ENCODE data around the gene KDM4B.

Gene KDM4B

DNA sequence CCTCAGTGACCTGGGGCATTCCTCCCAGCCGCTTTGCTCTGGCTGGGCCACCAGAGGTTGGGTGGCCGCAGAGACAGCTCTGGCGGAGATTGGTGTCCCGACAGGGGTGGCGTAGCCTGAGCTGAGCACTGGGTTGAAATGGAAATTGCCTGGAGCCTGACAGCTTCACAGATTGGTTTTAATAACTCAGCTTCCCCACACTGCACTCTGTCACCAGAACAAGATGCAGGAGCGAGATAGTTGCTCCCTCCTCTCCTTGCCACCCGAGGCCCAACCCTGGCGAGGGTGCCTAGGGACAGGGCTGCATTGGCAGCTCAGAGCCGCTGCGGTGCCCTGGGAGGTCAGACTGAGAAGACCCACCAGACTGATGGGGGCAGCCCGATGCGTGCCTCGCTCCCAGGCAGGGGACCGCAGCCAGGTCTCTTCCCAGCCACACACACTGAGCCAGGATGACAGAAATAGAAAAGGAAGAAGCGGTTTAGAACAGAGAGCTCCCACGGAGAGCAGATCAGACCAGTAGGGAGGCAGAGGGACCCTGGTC lies 84.1 kb downstream of the KDM4B start:
- DNase-seq, result no peak

DNA sequence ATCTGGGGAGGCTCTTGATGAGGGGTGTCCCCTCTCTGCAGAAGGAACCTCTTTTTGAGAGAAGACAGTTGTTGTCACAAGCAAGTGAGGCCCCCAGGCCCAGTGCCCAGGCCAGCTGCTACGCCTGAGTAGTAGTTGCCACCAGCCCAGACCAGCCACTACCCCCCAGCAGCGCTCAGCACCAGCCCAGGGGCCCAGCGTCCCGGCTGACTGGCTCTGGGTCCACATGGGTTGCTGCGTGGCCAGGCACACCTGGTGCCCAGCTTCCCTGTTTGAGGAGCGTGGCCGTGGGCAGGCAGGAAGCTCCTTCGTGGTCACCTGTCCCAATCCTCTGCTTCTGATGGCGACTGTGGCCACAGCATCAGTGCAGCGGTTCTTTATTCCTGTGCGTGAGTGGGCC lies 84.7 kb downstream of the KDM4B start:
- DNase-seq, result no peak

DNA sequence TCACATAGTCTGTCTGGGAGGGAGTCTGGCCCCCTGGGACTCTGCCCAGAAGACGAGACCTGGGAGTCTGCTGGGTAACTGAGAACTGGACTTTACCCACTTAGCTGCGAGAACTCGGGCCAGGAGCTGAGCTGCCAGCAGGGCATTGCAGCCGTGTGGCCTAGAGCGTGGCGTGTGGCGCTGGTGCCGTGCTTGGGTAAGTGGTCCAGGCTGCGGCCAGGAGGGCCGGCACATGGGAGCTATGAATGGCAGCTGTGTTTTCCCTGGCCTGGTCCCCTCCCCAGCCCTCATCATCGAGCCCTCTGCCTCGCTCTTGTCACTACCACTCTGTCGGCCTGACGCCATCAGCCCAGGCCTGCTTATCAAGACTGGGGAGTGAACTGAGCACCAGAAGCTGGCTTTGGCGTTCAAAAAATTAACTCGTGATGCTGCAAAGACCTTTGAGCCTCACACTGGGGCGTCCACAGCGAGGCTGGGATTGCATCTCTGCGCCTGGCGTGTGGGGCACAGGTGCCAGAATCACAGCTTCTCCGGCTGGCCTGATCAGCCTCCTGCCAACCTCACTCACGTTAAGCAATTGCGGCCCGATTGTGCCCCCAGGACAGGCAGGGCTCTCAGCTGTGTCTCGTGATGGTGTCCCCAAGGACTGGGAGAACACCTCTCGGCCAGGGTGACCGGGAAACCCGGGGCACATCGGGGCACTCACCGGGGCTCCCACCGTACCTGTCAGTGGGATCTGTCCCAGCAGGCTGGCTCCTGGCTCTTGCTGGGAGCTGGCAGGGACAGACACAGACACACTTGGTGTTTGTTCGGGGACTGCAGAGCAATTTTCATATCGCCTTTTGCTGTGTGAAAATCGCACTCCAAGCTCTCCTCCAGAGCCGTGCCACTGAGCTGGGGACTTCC lies 85.9 kb downstream of the KDM4B start:
- no peak for DNase-seq

DNA sequence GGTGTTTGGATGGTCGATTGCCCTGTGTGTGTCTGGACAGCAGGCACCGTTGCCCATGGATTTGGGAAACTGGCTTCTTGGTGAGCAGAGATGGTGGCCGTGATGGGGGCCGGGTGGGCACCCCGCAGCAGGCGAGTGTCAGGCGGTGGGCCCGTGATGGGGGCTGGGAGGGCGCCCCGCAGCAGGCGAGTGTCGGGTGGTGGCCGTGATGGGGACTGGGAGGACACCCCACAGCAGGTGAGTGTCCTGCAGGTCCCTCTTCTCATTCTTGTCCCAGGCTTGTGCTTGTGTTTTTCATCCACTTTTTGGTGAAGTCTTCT lies 86.5 kb downstream of the KDM4B start:
- DNase-seq, result no peak

DNA sequence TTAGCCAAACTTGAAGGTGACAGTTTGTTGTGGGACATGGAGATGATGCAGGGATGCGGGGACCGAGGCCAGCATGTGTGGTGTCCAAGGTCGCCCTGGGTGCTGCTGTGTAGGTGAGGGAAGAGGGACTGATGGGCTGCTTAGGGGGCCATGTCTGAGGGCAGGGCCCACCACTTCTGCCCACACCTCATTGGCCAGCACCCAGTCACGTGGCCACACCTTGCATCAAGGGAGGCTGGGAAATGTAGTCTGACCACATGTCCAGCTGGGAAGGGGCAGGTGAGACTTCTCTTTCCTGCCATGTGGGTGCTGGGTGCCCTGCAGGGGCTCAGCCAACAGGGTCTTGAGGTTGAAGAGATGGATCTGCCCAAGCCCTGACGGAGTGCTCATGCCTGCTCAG lies 88.9 kb downstream of the KDM4B start:
- DNase-seq, result no peak

DNA sequence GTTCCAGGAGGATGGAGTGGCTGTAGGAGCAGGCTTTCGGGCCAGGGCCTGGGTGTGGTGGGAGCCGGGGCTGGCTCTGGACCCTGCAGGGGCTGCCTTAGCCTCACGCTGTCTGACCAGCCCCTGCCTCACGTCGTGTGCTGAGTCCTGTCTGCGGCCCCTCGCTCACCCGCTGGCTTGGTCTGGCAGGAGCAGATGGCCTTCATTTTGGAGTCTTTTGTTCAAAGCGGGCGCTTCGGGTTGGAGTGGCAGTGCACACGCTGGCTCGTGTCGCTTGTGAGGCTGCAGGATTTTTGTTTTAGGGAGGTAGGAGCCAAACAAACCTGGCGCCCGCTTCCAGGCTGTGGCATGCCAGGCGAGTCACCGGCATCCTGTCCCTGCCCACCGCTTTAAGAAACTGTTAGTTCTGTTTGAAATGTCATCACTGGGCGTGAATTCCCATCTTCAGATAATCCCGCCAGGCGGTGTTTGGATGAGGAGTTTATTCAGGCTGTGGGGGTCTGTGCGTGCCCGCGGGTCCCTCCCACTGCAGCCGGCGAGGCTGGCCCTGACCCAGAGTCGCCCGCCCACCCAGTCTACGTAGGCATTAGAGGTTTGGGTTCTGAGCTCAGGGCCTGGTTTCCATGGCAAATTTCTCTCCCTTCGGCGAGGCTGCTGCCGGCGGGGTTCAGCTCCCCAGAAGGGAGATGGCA lies 89.8 kb downstream of the KDM4B start:
- no peak for DNase-seq

DNA sequence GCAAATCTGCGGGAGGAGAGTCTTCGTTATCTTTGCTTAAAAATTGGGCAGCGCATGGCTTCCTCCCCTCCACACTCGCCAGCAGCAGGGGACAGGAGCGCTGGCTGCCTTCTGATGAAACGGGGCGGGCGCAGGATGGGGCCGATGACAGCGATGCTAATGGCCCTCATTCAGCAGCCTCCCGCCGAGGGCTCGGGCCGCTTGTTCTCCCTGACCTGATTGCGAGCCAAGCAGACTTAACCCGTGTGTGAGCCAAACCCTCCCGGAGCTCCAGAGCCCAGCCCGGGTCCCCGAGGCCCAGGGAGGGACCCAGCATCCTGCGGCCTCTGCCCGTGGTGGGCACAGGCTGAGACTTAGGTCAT lies 90.3 kb downstream of the KDM4B start:
- no peak for DNase-seq

DNA sequence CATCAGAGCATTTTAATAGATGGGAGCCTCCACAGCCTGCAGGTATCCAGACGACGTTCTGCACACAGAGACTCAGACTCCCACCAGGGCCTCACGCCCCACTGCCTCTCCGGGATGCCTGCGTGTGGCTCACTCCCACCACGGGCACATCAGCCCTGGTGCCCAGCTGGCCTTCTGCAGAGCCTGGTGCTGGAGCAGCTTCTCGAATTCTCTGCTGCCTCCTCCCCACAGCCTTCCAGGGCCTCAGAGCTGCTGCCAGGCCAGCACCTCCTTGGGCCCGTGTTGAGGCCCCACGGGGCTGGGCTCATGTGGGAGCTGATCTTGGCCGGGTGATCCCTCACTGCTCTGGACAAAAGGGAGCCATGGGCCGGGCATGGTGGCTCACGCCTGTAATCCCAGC lies 90.9 kb downstream of the KDM4B start:
- DNase-seq, result no peak

DNA sequence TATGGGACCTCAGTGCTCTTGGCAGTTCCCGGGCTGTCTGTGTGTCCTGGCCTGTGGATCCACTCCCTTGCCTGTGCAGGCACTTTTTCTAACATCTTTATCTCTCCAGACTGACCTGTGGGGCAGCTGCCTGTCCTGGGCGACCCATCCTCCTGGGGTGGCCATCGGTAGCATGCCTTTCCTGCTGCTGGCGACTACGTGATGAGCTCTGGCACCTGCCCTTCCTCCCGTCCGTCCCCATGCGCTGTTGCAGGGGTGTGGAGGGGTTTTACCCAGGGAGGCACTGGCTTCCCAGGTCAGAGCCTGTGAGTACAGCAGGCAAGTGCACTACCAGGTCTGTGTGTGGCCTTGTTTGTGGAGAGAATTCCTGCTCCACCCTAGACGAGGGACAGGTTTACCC lies 93.3 kb downstream of the KDM4B start:
- no peak for DNase-seq

DNA sequence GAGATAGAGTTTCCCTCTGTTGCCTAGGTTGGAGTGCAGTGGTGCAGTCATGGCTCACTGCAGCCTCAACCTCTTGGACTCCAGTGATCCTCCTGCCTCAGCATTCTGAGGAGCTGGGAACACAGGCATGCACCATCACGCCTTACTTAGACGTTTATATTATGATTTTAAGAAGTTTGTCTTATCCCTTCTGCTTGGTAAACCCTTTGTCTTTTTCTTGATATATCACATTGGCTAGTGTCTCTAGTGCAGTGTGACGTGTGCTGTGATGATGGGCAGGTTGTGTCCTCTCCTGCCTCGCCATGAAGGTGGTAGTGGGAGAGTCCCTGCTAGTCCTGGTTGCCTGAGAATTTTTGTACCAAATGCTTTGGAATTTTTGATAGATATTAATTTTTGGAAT lies 93.9 kb downstream of the KDM4B start:
- DNase-seq, result no peak

DNA sequence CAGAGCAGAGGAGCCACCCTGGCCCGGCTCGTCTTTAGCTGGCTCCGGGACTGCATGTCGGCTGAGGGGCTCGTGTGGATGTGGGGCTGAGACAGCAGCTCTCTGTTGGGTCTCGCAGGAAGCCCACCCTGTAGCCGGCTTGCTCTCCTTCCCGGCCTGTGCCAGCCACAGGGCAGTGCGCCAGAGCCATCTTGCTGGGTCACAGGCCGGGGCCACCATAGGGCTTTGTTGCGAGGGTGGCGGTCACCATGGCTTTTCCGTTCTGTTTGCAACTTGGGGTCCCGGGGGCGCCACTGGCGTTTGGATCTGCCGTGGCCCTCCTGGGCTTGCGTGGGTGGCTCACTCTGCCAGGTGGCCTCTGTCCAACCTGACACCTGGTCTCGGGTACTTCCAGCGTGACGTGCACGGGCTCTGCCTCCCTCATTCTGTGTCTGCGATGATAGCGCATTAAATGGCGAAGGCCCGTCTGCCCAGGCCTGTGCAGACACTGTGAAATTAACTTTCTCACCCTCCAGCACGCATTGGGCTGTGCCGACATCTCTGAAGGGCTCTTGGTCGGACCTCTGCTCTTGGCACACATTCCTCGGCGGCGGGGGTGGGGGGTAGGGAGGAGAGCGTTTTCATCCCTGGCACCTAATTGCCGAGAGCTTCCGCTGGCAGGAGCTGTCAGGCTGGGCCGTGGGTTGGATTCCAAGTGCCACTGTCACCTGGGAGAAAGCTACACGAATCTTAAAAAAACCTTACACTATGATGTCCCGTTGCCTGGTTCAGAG lies 95.1 kb downstream of the KDM4B start:
- no peak for DNase-seq

DNA sequence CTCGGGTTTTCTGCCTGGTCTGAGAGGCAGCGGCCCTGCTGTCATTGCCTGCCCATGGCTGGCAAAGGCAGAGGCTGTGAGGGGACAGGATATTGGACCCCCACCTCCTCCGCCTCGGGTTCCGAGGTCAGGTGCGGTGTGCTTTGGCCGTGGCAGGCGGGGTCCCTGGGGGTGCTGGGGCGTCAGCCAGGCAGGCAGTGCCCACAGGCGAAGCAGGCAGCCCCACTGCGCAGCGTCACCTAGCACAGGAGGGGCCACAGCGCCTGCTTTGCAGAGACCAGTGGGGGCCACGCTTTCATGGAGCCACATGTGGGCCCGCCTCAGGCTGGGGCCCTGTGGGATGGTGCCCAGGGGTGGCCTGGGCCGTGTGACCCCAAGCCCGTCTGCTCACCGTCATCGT lies 96.0 kb downstream of the KDM4B start:
- no peak for DNase-seq

DNA sequence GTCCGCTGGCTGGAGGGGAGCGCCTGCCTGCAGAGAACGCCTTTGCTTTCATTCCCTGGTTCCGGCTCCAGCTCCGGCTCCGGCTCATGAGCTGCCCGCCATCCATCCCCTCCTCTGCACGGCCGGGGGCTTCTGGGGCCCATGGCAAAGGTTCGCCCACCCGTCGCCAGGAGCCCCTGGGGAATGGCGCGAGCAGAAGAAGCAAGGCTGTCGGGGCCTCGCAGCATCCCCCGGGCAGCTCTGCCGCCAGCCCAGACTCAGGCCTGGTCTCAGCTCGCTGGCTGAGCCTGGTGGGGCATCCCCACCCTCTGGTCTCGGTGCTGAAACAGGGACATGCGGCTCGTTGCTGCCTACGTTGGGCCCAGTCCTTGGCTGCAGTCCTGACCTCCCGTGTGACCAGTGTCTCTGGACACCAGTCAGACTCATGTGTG lies 96.8 kb downstream of the KDM4B start:
- no peak for DNase-seq

DNA sequence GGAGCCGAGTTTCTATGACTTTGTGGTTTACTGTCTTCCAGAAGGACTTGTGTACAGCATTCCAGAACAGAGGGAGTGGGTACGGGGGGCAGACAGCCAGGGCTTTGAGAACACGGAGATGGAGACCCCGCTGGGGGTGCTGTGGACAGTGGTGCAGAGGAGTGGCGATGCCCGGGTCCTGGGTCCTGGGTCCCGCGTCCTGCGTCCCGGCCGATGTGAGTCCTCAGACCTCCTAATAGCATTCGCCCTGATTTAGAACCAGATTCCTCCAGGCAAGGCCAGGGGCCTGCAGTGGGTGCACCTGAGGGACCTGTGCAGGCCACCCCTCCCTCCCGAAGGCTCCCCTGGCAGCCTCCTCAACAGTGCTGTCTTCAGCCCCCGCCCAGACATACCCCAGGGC lies 97.9 kb downstream of the KDM4B start:
- DNase-seq, result no peak

DNA sequence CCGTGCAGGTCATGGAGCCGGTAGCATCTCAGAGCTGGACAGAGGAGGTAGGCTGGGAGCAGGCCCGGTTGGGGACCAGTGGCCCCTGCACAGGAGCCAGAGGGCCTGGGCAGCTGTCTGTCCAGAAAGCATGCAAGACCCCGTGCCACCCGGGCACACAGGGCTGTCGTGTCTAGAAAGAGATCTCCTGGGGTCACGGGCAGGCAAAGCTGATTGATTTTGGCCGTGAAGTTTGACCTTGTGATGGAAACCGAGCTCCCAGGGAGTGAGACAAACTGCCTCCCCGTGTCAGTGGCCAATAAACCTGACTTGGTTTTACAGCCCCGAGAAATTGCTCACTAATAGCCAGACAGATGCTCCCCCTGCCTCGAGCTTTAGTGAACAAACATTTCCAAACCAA lies 98.8 kb downstream of the KDM4B start:
- DNase-seq, result no peak

DNA sequence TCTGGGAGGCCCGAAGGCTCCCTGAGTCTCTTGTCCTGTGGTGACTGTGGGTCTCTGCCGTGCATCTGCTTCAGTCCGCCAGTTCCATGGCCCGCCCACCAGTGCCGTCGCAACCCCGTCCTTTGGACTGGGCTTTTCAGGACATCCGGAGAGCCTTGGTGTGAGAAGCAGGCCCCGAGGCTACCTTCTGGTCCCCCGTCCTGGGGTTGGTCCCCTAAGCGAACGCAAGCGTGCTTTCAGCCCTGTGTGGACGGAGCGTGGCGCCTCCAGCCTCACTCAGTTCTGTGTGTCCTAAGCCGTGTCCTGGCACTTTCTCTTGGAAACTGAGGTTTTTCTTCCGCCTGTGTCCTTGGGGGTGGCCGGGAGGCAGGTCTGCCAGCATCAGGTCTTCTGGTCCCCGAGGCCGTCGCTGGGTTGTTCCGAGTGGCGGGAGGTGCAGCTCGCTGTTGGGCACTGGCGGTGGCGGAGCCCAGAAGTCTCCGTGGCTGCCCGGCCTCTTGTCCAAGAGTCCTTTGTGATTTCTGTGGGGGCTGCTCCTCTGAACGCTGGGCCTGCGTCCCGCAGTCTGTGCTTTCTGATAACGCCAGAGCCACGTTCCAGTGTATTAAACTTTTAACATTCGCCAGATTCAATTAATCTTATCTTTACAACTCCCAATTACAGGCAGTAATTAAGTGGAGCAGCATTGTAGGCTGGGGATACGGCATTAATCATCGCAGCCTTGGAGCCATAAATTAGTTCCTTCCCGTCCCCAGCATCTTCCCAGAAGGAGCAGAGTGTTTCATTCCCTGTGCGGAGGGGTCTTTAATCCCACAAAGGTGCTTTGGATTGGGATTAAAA lies 99.5 kb downstream of the KDM4B start:
- DNase-seq, result no peak

DNA sequence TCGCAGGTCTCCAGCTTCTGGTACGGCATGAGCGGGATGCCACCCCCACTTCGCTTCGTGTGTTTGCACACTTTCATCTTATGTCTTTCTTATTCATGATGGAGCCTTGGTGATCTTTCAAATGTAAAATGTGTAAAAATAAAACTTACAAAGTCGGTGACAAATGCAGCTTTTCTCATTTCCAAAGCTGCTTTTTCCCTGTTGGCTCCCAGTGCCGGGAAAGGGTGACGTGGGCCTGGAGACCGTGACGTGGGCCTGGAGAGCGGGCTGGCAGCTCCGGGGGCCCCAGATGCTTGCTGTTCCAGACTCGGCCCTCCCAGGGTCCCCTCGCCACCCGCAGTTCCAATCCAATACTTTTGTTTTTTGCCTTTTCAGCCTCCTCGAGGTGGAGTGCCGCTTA lies 101.4 kb downstream of the KDM4B start:
- no peak for DNase-seq

DNA sequence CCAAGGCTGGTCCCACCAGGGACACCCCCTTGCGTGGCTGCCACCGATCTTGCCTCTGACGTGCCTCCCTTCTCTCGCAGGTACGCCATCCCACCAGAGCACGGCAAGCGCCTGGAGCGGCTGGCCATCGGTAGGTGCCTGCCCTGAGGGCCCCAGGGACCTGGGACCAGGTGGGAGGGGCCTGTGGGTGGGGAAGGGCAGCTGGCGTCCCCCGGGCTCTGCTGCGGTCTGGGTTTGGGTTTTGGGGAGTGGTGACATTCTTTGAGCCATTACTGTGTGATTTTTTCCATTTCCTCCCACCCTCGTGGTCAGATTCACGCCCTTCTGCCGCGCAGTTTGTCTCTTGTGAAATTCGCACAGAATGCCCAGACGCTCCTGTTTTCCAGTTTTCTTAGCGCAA lies 102.0 kb downstream of the KDM4B start:
- DNase-seq, result no peak

DNA sequence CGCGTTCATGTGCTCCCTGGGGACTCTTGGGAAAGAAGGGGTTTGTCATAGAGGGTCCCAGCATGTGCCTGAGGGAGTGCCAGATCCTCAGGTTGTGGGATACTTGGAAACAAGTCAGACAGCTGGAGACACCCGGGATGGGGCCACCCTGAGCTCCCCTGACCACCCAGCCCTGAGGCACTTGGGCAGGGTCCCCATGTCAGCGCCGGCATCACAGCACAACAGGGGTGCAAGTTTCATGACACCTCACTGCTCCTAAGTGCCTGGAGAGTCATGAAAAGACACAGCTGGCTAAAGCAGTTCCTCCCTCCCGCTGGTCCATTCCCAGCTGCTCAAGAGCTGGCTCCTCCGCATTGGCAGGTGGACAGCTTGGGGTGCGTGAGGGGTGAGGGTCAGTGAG lies 102.7 kb downstream of the KDM4B start:
- DNase-seq, result no peak

DNA sequence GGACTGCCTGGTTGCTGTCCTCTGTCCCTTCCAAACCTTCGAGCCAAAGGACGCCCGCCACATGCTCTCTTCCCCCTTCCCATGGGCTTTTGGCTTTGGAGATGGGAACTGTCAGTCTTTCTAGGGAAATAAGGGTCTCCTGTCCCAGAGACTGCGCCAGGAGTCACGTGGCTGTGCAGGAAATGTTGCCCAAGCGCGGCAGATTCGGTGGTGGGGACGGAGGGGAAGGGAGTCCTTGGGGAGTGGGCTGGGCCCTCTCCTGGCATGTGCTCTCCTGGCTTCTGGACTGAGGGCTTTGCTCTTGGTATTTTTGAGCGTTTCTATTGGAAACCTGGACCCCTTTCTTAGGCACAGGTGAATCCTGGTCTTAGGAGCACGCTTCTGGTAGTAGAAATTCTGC lies 103.2 kb downstream of the KDM4B start:
- DNase-seq, result no peak

DNA sequence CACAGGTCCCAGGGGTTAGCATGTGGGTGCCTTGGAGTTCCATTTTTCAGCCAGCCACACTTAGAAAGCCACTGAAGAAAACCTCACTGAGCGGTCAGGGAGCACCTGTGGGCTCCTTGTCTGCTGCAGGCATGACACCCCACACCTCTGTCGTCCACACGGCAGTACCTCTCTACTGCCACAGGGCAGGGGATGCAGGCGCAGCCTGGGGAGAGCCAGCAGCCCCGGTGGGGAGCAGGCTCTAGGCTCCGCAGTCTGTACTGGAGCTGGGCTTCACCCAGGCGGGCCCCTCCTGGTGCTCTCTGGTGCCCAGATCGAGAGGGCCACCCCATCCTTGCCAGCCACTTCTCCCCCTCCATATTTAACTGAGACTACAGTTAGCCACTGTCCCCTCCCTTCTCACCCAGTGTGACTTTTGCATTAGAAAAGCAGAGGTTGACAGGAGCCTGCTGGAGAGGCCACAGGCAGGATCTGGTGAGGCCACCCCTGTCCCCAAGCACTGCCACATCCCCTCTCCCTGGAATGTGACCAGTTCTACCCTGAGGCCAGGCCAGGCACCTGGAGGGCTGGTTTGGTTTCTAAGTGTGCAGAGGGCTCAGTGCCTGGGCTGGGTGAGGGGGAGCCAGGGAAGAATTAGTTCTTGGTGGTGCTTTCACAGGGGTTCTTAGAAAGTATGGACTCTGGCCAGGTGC lies 104.4 kb downstream of the KDM4B start:
- no peak for DNase-seq

DNA sequence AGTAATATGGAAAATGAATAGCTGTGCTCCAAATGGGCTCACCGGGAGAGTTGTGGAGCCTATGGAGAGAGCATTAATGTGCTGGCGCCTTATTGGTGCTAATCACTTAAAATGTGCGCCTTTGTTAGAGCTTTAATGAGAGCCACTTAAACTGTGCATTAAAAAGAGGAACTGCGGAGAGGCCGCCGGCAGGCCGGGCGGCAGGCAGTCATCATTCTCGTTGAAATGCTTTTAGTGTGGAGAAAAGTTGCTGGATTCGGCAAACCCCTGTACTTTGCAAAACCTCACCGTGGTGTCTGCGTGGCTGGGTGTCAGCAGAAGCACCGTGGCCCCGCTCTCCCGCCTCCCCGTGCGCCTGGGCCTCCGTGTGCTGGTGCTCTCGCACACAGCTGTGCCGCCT lies 105.5 kb downstream of the KDM4B start:
- DNase-seq, result no peak
